Panc1 (cell line): Measurements from ENCODE around the gene ZBTB7C.

Experiments used
- POLR2AphosphoS5 ChIP-seq: IDR thresholded peaks from 2 replicates; pipeline ENCODE4 v1.6.1; 2012; ENCODE audit warnings: mild to moderate bottlenecking, low read depth, low read length, moderate library complexity
- REST ChIP-seq, 2 experiments: IDR thresholded peaks; 2 replicates each; pipeline ENCODE4 v1.6.1; 2011 to 2012; ENCODE audit warnings: low read depth in 2 of 2, control low read depth in 1 of 2, low read length in 1 of 2, mild to moderate bottlenecking in 1 of 2, moderate library complexity in 1 of 2; ENCODE audit not compliant: insufficient read depth in 1 of 2
- TCF7L2 ChIP-seq: IDR thresholded peaks from 2 replicates; pipeline ENCODE4 v1.6.1; 2011; ENCODE audit warnings: mild to moderate bottlenecking, low read depth, low read length, inconsistent platforms
- TF ChIP-seq, protein P1 (sequence below): fragments of 450-650 bp; IDR thresholded peaks from 2 replicates; pipeline ENCODE4 v1.5.1; 2017; ENCODE audit warnings: mild to moderate bottlenecking

DNA sequence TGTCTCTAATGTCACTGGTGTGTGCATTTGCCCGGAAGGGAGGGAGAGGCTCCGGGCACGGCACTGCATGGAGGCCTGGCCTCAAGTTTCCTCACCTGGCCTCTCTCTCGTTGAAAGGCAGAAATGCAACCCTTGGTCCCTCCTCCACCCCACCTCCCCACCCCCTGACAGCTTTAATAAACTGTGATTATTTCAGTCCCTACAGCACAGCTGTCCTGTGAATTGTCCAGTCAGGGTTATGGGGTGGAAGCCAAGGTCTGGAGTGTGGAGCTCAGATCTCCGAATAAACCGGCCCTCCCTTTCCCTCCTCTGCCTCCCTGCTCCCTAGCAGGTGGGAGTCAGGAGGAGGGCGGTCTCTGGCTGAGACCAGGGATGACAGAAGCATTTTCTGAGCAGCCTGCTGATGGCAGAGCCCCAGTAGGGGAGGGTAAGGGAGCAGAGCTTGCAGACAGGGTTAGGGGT is 279.5 kb downstream of the ZBTB7C start:
- TF ChIP-seq, protein P1, sequence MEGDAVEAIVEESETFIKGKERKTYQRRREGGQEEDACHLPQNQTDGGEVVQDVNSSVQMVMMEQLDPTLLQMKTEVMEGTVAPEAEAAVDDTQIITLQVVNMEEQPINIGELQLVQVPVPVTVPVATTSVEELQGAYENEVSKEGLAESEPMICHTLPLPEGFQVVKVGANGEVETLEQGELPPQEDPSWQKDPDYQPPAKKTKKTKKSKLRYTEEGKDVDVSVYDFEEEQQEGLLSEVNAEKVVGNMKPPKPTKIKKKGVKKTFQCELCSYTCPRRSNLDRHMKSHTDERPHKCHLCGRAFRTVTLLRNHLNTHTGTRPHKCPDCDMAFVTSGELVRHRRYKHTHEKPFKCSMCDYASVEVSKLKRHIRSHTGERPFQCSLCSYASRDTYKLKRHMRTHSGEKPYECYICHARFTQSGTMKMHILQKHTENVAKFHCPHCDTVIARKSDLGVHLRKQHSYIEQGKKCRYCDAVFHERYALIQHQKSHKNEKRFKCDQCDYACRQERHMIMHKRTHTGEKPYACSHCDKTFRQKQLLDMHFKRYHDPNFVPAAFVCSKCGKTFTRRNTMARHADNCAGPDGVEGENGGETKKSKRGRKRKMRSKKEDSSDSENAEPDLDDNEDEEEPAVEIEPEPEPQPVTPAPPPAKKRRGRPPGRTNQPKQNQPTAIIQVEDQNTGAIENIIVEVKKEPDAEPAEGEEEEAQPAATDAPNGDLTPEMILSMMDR, result no peak
- TF ChIP-seq POLR2AphosphoS5 (no peak), REST (IDR thresholded peaks at IDR 0.05; ENCODE audit: insufficient read depth in 1 of 2, low read depth in 2 of 2, low read length in 1 of 2) (no peak), TCF7L2 (no peak)
